Esophagus muscularis mucosa (tissue), 4 donors: Measurements from ENCODE around the gene SIRPD.

Experiments used
- EP300 ChIP-seq: sonication (generic); formaldehyde crosslinking; IDR thresholded peaks from one replicate; pipeline ENCODE4 v1.6.1; 2017; ENCODE audit warnings: antibody characterized with exemption
- POLR2A ChIP-seq: fragments of 450-650 bp; IDR thresholded peaks from one replicate; pipeline ENCODE4 v1.6.1; 2017; ENCODE audit warnings: antibody characterized with exemption, moderate library complexity, mild to moderate bottlenecking, low read depth
- POLR2AphosphoS5 ChIP-seq, 2 donors: sonication (generic); formaldehyde crosslinking; IDR thresholded peaks; one replicate each; pipeline ENCODE4 v1.6.1; 2017; ENCODE audit warnings: antibody characterized with exemption in 2 of 2
- TF ChIP-seq, protein P1 (sequence below), 3 experiments: fragments of 200-600 bp in 2 of 3; fragments of 450-650 bp in 1 of 3; sonication (generic) in 2 of 3; IDR thresholded peaks; one replicate each; pipeline ENCODE4 v1.5.1; 2017 to 2019; ENCODE audit warnings: antibody characterized with exemption in 3 of 3, mild to moderate bottlenecking in 2 of 3, moderate library complexity in 1 of 3

DNA sequence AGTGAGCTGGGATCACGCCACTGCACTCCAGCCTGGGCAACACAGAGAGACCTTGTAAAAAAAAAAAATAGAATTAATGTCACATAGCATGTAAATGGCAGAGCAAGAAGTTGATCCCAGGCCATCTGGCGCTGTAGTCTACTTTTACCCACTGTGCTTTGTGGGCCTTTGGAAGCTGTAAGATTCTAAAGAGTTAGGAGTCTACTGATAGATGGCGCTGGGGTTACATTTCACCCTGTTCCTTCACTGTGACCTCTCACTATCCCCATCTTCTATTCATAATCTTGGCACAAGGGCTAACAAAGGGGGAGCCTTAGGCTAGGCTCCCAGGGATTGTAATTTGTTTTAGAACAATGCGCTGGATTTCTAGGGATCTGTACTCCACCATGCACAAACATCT lies 24.4 kb downstream of the SIRPD start:
- TF ChIP-seq, protein P1, sequence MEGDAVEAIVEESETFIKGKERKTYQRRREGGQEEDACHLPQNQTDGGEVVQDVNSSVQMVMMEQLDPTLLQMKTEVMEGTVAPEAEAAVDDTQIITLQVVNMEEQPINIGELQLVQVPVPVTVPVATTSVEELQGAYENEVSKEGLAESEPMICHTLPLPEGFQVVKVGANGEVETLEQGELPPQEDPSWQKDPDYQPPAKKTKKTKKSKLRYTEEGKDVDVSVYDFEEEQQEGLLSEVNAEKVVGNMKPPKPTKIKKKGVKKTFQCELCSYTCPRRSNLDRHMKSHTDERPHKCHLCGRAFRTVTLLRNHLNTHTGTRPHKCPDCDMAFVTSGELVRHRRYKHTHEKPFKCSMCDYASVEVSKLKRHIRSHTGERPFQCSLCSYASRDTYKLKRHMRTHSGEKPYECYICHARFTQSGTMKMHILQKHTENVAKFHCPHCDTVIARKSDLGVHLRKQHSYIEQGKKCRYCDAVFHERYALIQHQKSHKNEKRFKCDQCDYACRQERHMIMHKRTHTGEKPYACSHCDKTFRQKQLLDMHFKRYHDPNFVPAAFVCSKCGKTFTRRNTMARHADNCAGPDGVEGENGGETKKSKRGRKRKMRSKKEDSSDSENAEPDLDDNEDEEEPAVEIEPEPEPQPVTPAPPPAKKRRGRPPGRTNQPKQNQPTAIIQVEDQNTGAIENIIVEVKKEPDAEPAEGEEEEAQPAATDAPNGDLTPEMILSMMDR (IDR thresholded peaks at IDR 0.05), result no peak
- TF ChIP-seq POLR2AphosphoS5 (IDR thresholded peaks at IDR 0.05) (no peak), EP300 (no peak), POLR2A (no peak)
